HEK293T (cell line): ENCODE data around the gene TRIOBP.

Source experiments
- CTCF ChIA-PET: fragments of 350-600 bp; formaldehyde crosslinking; extraction: SDS; loops from one replicate; lab custom pipeline; 2021; ENCODE audit warnings: antibody characterized with exemption, inconsistent platforms; lab: Yijun Ruan, JAX
- POLR2A ChIA-PET: fragments of 350-600 bp; formaldehyde crosslinking; extraction: SDS; loops from one replicate; lab custom pipeline; 2020; ENCODE audit warnings: antibody characterized with exemption, inconsistent platforms; lab: Yijun Ruan, JAX
- DNase-seq: peaks from one replicate; pipeline ENCODE4 v3.0.0; 2012; ENCODE audit warnings: mixed read lengths; ENCODE audit errors: extremely low spot score
- ARNT ChIP-seq: fragments of 450-650 bp; IDR thresholded peaks from 2 replicates; pipeline ENCODE4 v1.6.1; 2017; ENCODE audit warnings: mild to moderate bottlenecking
- BHLHE40 ChIP-seq: fragments of 450-650 bp; IDR thresholded peaks from 2 replicates; pipeline ENCODE4 v1.6.1; 2016; ENCODE audit warnings: mild to moderate bottlenecking, moderate library complexity, borderline replicate concordance
- CTBP1 ChIP-seq: fragments of 450-650 bp; IDR thresholded peaks from 2 replicates; pipeline ENCODE4 v1.6.1; 2016; ENCODE audit warnings: borderline replicate concordance
- ELF4 ChIP-seq: fragments of 450-650 bp; IDR thresholded peaks from 2 replicates; pipeline ENCODE4 v1.6.1; 2017; ENCODE audit warnings: antibody characterized with exemption
- FOXA1 ChIP-seq: fragments of 450-650 bp; IDR thresholded peaks from 2 replicates; pipeline ENCODE4 v1.6.1; 2016; ENCODE audit warnings: mild to moderate bottlenecking
- FOXK2 ChIP-seq: fragments of 450-650 bp; IDR thresholded peaks from 2 replicates; pipeline ENCODE4 v1.6.1; 2016; ENCODE audit warnings: mild to moderate bottlenecking
- FOXM1 ChIP-seq: fragments of 450-650 bp; IDR thresholded peaks from 2 replicates; pipeline ENCODE4 v1.6.1; 2017; ENCODE audit warnings: mild to moderate bottlenecking, borderline replicate concordance
- HDGF ChIP-seq: fragments of 450-650 bp; IDR thresholded peaks from 2 replicates; pipeline ENCODE4 v1.6.1; 2017; ENCODE audit warnings: antibody characterized with exemption, borderline replicate concordance
- L3MBTL2 ChIP-seq: fragments of 450-650 bp; conservative IDR thresholded peaks from 2 replicates; pipeline ENCODE4 v1.6.1; 2016; ENCODE audit warnings: mild to moderate bottlenecking
- LEF1 ChIP-seq: fragments of 450-650 bp; IDR thresholded peaks from 2 replicates; pipeline ENCODE4 v1.6.1; 2017; ENCODE audit warnings: mild to moderate bottlenecking, borderline replicate concordance
- NFRKB ChIP-seq: fragments of 450-650 bp; IDR thresholded peaks from 2 replicates; pipeline ENCODE4 v1.6.1; 2016; ENCODE audit warnings: mild to moderate bottlenecking, moderate library complexity
- SP1 ChIP-seq: fragments of 450-650 bp; IDR thresholded peaks from 2 replicates; pipeline ENCODE4 v1.6.1; 2017
- SUZ12 ChIP-seq: fragments of 450-650 bp; IDR thresholded peaks from 2 replicates; pipeline ENCODE4 v1.6.1; 2016; ENCODE audit warnings: mild to moderate bottlenecking
- TARDBP ChIP-seq: fragments of 450-650 bp; IDR thresholded peaks from 2 replicates; pipeline ENCODE4 v1.6.1; 2016
- ZNF384 ChIP-seq: fragments of 450-650 bp; IDR thresholded peaks from 2 replicates; pipeline ENCODE4 v1.6.1; 2016
- TF ChIP-seq, protein P1 (sequence below): fragments of 450-650 bp; IDR thresholded peaks from 2 replicates; pipeline ENCODE4 v1.6.1; 2016

Gene TRIOBP

DNA sequence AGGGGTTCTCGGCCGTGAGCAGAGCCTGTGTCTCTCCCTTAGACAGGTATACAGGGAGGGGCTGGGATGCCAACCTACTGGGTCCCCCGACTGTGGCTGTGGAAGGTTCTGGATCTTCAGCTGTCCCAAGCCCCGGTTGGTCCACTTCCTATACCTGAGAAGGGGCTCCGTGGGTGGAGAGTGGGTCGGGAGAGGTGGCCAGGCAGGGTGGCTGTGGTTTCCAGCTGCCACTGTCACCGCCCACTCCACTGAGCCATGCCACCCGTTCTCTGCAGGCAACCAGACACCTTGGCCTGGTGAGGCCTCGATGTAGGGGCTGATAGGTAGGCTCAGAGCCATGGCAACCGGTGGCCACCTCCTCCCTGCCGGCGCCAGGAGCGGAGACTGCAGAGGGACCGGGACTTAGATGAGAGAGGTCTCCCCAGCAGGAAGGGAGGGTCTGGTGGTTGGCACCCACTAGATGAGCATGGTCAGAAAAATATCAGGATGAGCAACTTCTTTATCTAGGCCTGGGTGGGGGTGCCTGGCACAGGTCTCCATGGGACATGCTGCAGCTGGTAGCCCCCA lies 53.8 kb downstream of the TRIOBP start:
- no peak for TF ChIP-seq LEF1
- TF ChIP-seq FOXA1 = no peak
- no peak for TF ChIP-seq ARNT
- TF ChIP-seq NFRKB = no peak
- TF ChIP-seq HDGF = no peak
- TF ChIP-seq, protein P1, sequence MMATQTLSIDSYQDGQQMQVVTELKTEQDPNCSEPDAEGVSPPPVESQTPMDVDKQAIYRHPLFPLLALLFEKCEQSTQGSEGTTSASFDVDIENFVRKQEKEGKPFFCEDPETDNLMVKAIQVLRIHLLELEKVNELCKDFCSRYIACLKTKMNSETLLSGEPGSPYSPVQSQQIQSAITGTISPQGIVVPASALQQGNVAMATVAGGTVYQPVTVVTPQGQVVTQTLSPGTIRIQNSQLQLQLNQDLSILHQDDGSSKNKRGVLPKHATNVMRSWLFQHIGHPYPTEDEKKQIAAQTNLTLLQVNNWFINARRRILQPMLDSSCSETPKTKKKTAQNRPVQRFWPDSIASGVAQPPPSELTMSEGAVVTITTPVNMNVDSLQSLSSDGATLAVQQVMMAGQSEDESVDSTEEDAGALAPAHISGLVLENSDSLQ = no peak
- TF ChIP-seq SP1 = no peak
- no peak for TF ChIP-seq CTBP1
- TF ChIP-seq SUZ12 = no peak
- no peak for TF ChIP-seq BHLHE40
- TF ChIP-seq ELF4 = no peak
- no peak for TF ChIP-seq ZNF384
- TF ChIP-seq FOXM1 = no peak
- no peak for TF ChIP-seq L3MBTL2
- ChIA-PET POLR2A (interaction anchor here (1.2 to 2.6 kb wide), 3 partner anchors 10 to 57 kb away, joined by 3 to 9 read pairs (median 5); partner anchors contain the start of gene GCAT), CTCF (no interaction called here)
- no peak for DNase-seq

DNA sequence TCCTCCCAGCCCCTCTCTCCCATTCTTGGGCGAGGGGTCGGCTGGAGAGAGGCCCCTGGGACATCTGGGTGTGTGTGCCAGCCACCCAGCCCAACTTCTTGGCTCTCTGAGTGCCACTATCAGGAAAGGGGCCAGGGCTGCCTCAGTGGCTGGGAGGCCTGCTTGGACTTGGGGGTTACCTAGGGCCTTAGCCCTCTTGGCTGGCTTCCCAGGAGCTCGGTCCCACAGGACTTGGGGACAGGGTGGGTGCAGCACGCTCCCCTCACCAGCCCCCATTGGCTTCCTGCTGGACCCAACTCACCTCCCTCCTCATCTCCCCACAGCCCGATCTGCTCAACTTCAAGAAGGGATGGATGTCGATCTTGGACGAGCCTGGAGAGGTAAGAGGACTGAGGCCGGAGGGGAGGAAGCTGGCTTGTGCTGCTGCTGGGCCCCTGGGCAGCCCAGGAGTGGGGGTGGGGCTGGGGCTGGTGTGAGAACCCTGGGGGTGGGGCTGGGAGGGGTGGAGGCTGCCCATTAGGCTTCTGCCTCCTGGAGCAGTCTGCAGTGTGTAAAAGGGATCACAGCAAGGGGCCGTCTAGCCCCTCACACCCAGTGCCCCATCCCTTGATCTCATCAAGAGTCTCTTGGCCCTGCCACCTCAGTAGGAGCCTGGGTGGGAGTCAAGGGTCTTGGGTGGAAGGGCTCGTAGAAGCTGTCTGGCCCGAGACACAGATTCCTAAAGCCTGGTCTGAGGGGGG lies 54.8 kb downstream of the TRIOBP start:
- DNase-seq = no peak
- POLR2A ChIA-PET = interaction anchor here (1.4 to 2.6 kb wide), 2 partner anchors 10 to 14 kb away, joined by 3 to 9 read pairs; no protein-coding TSS in a partner anchor
- TF ChIP-seq SP1 = no peak
- no peak for TF ChIP-seq ELF4
- no peak for TF ChIP-seq HDGF
- TF ChIP-seq, protein P1 = no peak
- TF ChIP-seq FOXM1 = no peak
- TF ChIP-seq TARDBP = no peak
- TF ChIP-seq ARNT = no peak
- TF ChIP-seq L3MBTL2 = no peak
- no peak for TF ChIP-seq FOXK2
- no peak for TF ChIP-seq BHLHE40
- no peak for TF ChIP-seq CTBP1
- no peak for TF ChIP-seq LEF1
- TF ChIP-seq SUZ12 = no peak
- no peak for TF ChIP-seq ZNF384
- no peak for TF ChIP-seq NFRKB
- CTCF ChIA-PET = no interaction called here

DNA sequence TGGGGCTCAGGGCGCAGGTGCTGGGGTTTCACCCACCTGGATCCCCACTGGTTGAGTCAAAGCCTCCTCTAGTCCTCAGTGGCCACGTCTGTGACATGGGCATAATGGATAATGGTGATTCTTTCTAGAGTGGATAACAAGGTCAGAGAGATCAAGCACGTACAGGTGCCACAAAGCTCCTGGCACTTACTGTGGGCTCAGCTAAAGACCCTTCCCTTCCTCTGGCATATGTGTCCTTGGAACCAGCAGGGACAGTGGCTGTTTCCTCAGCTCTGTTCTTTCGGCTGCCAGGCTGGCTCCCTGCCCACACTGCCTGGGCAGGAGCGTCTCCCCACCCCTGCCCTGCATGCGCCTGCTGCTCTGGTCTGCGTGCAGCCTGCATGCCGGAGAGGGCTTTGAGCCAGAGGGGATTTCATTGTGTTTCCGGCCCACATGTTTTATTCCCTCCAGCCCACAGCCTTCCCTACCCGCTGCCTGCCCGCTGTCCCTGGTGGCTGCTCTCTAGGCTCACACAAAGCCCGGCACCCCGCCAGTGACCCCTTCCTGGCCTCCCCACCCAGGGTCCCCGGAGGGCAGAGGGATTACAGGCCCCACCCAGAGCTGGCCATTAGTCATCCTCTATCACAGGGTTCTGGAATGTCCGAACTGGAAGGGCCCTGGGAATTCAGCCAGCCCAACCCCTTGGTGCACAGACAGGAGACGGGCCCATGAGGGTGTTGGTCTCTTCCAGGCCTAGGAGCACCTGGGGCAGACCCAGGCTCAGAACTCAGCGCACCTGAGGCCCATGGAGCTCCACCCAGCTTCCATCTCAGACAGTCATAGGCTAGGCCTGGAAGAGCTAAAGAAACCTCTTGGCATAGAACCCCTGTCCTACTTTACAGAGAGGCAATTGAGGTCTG lies 55.6 kb downstream of the TRIOBP start:
- POLR2A ChIA-PET = no interaction called here
- TF ChIP-seq FOXK2 (no peak), SP1 (no peak), CTBP1 (no peak), L3MBTL2 (no peak), FOXA1 (no peak), HDGF (no peak), ZNF384 (no peak), ELF4 (no peak), FOXM1 (no peak), SUZ12 (no peak), LEF1 (no peak), NFRKB (no peak), TARDBP (no peak), ARNT (no peak), BHLHE40 (no peak)
- TF ChIP-seq, protein P1 = no peak
- DNase-seq = no peak
- CTCF ChIA-PET = no interaction called here

DNA sequence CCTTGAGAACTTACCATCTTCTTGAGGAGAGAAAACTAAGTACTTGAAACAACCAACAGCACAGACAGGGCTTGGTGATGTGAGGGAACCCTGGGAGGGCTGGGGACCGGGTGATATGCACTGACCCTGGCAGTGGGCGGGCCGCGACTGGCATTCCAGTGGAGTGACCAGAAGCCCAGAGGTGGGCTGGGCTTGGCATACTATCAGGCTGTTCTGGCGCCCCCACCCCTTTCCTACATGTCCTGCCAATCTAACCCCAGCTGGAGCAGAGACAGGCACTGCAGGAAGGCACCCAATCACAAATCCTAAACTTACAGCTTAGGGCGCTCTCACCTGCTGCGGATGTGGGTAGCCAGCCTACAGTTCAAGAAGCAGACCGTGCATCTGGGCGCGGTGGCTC lies 56.9 kb downstream of the TRIOBP start:
- CTCF ChIA-PET = no interaction called here
- no peak for DNase-seq
- POLR2A ChIA-PET = no interaction called here
- no peak for TF ChIP-seq LEF1
- no peak for TF ChIP-seq CTBP1
- TF ChIP-seq SP1 = no peak
- TF ChIP-seq BHLHE40 = no peak
- TF ChIP-seq, protein P1 = no peak
- TF ChIP-seq HDGF = no peak
- TF ChIP-seq ARNT = no peak
- TF ChIP-seq L3MBTL2 = no peak
- TF ChIP-seq NFRKB = no peak
- no peak for TF ChIP-seq FOXA1
- no peak for TF ChIP-seq FOXM1
- no peak for TF ChIP-seq ELF4
- TF ChIP-seq ZNF384 = no peak

DNA sequence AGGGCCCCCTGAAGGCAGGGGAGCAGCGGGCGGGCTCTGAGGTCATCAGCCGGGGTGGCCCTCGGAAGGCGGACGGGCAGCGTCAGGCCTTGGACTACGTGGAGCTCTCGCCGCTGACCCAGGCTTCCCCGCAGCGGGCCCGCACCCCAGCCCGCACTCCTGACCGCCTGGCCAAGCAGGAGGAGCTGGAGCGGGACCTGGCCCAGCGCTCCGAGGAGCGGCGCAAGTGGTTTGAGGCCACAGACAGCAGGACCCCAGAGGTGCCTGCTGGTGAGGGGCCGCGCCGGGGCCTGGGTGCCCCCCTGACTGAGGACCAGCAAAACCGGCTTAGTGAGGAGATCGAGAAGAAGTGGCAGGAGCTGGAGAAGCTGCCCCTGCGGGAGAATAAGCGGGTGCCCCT lies 60.8 kb downstream of the TRIOBP start:
- POLR2A ChIA-PET = no interaction called here
- no peak for DNase-seq
- CTCF ChIA-PET = no interaction called here
- no peak for TF ChIP-seq TARDBP
- no peak for TF ChIP-seq LEF1
- TF ChIP-seq CTBP1 = no peak
- TF ChIP-seq, protein P1 = no peak
- TF ChIP-seq NFRKB = no peak
- no peak for TF ChIP-seq FOXA1
- no peak for TF ChIP-seq SUZ12
- TF ChIP-seq ELF4 = no peak
- no peak for TF ChIP-seq FOXM1
- TF ChIP-seq L3MBTL2 = no peak
- no peak for TF ChIP-seq ZNF384
- no peak for TF ChIP-seq BHLHE40
- no peak for TF ChIP-seq ARNT
- no peak for TF ChIP-seq SP1
- no peak for TF ChIP-seq FOXK2
- TF ChIP-seq HDGF = no peak
